ENCODE results near the gene PCDHGB7.
A peak's percentile ranks its signal among the peaks of the same experiment; 100 is the strongest.
"Not testable (repeated sequence)": the region's sequence is repeated elsewhere in the genome, so short reads cannot be mapped to it uniquely, and the experiment has no call there.

Gene PCDHGB7

DNA sequence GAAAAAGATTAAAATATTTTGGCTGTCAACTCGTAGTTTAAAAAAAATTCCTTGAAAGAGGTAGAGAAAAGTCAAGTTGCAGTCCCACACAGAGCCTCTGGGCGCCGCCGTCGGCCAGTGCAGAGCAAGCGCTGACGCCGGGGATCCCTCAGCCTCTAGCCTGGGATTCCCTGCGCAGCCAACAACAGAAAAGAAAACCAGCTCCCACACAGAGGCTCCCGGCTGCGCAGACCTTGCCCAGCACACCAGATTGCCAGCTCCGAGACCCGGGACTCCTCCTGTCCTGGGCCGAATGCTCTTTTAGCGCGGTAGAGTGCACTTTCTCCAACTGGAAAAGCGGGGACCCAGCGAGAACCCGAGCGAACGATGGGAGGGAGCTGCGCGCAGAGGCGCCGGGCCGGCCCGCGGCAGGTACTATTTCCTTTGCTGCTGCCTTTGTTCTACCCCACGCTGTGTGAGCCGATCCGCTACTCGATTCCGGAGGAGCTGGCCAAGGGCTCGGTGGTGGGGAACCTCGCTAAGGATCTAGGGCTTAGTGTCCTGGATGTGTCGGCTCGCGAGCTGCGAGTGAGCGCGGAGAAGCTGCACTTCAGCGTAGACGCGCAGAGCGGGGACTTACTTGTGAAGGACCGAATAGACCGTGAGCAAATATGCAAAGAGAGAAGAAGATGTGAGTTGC lies at the start of gene PCDHGB7:
TSS of gene PCDHGB7 (plus strand) at position 184 of the 679 bp plus-strand sequence. CDS start at position 367, 183 bp downstream.
- peak; percentile 49 to 50 for DNase-seq

DNA sequence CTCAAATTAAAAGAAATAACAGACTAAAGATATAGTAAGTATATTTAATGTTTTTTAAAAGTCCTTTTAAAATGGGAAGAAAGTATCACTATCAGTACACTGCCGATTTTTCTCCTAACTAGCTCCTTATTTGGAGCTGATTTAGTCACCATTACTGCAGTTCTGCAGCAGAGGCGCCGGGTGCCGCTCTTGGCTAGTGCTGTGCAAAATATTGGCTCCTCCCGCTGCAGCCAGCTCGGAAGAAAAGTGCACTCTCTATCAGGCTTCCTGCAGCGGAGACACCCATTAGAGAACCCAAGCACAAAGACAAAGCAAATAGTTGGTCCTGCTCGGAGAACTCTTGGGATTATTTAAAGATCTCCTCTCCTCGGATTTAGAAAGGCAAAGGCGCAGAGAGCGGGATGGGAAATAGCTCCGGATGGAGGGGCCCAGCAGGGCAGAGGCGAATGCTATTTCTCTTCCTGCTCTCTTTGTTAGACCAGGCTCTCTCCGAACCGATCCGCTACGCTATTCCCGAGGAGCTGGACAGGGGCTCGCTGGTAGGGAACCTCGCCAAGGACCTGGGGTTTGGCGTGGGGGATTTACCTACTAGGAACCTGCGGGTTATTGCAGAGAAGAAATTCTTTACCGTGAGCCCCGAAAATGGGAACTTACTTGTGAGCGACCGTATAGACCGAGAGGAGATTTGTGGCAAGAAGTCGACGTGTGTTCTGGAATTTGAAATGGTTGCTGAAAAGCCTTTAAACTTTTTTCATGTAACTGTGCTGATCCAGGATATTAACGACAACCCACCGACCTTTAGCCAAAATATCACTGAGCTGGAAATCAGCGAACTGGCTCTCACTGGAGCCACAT lies 47.3 kb upstream of the PCDHGB7 start, which contains the start of gene PCDHGB3:
TSS of gene PCDHGB3 (plus strand) at position 249 of the 855 bp plus-strand sequence. CDS start at position 402, 153 bp downstream.
- no peak for DNase-seq

DNA sequence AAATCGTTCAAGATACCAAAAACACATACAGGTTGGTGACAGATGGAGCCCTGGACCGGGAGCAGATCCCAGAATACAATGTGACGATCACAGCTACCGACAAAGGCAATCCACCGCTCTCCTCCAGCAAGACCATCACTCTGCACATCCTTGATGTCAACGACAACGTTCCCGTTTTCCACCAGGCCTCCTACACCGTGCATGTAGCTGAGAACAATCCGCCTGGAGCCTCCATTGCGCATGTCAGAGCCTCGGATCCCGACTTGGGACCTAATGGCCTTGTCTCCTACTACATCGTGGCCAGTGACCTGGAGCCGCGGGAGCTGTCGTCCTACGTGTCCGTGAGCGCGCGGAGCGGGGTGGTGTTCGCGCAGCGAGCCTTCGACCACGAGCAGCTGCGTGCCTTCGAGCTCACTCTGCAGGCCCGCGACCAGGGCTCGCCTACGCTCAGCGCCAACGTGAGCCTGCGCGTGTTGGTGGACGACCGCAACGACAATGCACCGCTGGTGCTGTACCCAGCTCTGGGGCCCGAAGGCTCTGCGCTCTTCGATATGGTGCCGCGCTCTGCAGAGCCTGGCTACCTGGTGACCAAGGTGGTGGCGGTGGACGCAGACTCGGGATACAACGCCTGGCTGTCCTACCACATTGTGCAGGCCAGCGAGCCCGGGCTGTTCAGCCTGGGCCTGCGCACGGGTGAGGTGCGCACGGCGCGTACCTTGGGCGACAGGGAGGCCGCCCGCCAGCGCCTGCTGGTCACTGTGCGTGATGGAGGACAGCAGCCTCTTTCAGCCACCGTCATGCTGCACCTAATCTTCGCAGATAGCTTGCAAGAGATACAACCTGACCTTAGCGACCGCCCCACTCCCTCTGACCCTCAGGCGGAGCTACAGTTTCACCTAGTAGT lies 45.7 kb upstream of the PCDHGB7 start:
- DNase-seq = no peak

DNA sequence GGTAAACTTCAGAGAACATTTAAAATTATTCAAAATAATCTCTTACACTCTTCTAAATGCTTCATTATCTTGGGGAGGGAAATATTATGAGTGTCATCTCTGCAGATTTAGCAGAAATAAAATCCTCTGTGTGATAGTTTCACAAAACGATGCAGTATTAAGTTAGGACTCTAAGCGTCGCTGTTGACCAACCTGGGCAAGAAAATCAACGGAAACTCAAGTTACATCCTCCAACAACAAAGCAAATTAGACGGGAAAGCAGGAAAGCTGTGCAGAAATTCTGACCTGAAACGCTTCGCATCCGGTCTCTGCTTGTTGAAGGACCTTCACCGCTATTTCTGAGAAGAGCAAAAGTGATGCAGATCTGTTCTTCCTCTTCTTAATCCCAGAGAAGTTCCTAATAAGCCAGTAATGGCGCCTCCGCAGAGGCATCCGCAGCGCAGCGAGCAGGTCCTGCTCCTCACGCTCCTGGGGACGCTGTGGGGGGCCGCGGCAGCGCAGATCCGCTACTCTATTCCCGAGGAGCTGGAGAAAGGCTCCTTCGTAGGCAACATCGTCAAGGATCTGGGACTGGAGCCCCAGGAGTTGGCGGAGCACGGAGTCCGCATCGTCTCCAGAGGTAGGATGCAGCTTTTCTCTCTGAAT lies 43.7 kb upstream of the PCDHGB7 start, which contains the start of gene PCDHGA6:
TSS of gene PCDHGA6 (plus strand) at position 219 of the 645 bp plus-strand sequence. CDS start at position 412, 193 bp downstream.
- no peak for DNase-seq

DNA sequence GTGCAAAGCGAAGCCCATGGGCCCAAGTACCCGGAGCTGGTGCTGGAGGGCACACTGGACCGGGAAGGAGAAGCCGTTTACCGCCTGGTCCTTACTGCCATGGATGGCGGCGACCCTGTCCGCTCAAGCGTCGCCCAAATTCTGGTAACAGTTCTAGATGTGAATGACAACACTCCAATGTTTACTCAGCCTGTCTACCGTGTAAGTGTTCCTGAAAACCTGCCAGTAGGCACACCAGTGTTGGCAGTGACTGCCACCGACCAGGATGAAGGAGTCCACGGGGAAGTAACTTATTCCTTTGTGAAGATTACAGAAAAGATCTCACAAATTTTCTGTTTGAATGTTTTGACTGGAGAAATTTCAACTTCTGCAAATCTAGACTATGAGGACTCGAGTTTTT lies 42.9 kb upstream of the PCDHGB7 start:
- DNase-seq = no peak

DNA sequence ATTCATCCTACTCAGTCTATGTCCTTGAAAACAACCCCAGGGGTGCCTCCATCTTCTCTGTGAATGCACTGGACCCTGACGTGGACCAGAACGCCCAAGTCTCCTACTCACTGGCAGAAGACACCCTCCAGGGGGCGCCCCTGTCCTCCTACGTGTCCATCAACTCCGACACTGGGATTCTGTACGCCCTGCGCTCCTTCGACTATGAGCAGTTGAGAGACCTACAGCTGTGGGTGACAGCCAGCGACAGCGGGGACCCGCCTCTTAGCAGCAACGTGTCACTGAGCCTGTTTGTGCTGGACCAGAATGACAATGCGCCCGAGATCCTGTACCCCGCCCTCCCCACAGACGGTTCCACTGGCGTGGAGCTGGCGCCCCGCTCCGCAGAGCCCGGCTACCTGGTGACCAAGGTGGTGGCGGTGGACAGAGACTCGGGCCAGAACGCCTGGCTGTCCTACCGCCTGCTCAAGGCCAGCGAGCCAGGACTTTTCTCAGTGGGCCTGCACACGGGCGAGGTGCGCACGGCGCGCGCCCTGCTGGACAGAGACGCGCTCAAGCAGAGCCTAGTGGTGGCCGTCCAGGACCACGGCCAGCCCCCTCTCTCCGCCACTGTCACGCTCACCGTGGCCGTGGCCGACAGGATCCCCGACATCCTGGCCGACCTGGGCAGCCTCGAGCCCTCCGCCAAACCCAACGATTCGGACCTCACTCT lies 41.9 kb upstream of the PCDHGB7 start:
- DNase-seq = not testable (repeated sequence)

DNA sequence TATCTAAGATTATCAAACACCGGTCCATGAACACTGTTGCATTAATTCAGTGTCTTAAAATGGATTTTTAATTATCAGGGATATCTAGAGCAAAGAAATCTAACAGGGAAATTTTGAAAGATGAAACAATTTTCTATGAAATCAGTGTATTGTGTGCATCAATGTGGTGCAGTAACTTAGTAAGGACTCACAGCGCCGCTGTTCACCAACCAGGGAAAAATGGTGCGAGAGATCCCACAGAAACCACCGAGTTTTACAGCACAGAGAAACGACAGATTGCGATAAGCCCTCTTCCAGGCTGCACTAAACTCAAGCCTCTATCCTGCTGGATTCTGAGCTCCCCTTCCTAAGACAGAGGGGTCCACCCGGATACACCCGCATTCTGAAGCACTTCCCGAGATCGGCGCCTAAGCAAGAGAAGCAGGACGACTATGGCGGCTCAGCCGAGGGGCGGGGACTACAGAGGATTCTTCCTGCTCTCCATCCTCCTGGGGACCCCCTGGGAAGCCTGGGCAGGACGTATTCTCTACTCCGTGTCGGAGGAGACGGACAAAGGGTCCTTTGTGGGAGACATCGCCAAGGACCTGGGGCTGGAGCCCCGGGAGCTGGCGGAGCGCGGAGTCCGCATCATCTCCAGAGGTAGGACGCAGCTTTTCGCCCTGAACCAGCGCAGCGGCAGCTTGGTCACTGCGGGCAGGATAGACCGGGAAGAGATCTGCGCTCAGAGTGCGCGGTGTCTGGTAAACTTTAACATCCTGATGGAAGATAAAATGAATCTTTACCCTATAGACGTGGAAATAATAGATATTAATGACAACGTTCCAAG lies 34.8 kb upstream of the PCDHGB7 start, which contains the start of gene PCDHGA7:
TSS of gene PCDHGA7 (plus strand) at position 274 of the 826 bp plus-strand sequence. CDS start at position 432, 158 bp downstream.
- no peak for DNase-seq

DNA sequence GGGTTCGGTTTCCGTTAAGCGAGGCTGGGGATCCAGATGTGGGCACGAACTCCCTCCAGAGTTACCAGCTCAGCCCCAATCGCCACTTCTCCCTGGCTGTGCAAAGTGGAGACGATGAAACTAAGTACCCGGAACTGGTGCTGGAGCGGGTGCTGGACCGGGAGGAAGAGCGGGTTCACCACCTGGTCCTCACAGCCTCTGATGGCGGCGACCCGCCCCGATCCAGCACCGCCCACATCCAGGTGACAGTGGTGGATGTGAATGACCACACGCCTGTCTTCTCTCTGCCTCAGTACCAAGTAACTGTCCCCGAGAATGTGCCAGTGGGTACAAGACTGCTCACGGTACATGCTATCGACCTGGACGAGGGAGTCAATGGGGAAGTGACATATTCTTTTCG lies 34.1 kb upstream of the PCDHGB7 start:
- DNase-seq = no peak

DNA sequence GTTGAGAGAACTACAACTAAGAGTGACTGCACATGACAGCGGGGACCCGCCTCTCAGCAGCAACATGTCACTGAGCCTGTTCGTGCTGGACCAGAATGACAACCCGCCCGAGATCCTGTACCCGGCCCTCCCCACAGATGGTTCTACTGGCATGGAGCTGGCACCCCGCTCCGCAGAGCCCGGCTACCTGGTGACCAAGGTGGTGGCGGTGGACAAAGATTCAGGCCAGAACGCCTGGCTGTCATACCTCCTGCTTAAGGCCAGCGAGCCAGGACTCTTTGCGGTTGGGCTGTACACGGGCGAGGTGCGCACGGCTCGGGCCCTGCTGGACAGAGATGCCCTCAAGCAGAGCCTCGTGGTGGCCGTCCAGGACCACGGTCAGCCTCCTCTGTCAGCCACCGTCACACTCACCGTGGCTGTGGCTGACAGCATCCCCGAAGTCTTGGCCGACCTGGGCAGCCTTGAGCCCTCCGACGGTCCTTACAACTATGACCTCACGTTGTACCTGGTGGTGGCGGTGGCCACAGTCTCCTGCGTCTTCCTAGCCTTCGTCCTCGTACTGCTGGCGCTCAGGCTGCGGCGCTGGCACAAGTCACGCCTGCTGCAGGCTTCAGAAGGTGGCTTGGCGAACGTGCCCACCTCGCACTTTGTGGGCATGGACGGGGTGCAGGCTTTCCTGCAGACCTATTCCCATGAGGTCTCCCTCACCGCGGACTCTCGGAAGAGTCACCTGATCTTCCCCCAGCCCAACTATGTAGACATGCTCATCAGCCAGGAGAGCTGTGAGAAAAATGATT lies 32.8 kb upstream of the PCDHGB7 start:
- no peak for DNase-seq

DNA sequence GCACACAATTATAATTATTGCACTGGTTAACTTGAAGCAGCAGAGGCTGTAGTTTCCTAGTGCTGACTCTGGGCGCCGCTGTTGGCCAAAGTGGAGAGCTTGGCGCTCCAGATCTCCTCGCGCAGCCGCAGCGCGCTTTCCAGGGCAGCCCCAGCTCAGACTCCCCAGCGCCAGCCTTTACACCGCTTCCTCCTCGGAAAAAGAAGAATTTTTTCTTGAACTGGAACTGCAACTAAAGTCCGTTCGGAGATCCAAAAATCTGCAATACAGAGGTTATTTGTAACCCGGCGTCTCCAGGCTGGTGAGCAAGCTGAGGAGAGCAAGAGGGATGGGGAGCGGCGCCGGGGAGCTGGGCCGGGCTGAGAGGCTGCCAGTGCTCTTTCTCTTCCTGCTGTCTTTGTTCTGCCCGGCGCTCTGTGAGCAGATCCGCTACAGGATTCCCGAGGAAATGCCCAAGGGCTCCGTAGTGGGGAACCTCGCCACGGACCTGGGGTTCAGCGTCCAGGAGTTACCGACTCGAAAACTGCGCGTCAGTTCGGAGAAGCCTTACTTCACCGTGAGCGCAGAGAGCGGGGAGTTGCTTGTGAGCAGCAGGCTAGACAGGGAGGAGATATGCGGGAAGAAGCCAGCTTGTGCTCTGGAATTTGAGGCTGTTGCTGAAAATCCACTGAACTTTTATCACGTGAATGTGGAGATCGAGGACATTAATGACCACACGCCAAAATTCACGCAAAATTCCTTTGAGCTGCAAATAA lies 29.7 kb upstream of the PCDHGB7 start, which contains the start of gene PCDHGB4:
TSS of gene PCDHGB4 (plus strand) at position 142 of the 755 bp plus-strand sequence. CDS start at position 329, 187 bp downstream.
- DNase-seq = not testable (repeated sequence)

DNA sequence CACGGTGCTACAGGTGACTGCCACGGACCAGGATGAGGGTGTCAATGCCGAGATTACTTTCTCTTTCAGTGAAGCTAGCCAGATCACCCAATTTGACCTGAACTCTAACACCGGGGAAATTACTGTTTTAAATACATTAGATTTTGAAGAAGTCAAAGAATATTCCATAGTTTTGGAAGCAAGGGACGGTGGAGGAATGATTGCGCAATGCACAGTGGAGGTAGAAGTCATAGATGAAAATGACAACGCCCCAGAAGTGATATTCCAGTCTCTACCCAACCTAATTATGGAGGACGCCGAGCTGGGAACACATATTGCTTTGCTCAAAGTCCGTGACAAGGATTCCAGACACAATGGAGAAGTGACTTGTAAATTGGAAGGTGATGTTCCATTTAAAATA lies 28.8 kb upstream of the PCDHGB7 start:
- no peak for DNase-seq

DNA sequence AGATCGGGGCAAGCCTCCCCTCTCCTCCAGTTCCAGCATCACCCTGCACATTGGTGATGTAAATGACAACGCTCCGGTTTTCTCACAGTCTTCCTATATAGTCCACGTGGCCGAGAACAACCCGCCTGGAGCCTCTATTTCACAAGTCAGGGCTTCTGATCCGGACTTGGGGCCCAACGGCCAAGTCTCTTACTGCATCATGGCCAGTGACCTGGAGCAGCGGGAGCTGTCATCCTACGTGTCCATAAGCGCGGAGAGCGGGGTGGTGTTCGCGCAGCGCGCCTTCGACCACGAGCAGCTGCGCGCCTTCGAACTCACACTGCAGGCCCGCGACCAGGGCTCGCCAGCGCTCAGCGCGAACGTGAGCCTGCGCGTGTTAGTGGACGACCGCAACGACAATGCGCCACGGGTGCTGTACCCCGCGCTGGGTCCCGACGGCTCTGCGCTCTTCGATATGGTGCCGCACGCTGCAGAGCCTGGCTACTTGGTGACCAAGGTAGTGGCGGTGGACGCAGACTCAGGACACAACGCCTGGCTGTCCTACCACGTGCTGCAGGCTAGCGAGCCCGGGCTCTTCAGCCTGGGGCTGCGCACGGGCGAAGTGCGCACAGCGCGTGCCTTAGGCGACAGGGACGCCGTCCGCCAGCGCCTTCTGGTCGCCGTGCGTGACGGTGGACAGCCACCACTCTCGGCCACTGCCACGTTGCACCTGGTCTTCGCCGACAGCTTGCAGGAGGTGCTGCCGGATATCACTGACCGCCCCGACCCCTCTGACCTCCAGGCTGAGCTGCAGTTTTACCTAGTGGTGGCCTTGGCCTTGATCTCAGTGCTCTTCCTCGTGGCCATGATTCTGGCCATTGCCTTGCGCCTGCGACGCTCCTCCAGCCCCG lies 28.1 kb upstream of the PCDHGB7 start:
- no peak for DNase-seq

DNA sequence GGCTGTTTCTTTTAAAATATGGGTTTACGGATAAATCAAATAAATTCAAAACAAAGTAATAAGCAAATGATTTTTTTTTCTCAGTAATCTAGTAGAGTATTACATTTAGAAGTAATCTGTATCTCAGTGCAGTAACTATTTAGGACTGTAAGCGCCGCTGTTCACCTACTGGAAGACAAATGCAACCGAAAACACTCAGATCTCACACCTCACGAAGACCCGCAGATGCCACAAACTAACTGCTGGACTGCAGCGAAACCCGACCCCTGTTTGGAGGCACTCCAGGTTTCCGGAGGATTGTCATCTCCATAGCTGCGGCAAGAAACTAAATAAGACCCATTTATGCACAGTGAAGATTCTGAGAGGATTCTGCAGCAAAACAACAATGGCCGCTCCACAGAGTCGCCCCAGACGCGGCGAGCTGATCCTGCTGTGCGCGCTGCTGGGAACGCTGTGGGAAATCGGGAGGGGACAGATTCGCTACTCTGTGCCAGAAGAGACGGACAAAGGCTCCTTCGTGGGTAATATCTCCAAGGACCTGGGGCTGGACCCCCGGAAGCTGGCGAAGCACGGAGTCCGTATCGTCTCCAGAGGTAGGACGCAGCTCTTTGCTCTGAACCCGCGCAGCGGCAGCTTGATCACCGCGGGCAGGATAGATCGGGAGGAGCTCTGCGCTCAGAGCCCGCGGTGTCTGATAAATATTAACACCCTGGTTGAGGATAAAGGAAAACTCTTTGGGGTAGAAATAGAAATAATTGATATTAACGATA lies 24.9 kb upstream of the PCDHGB7 start, which contains the start of gene PCDHGA8:
TSS of gene PCDHGA8 (plus strand) at position 205 of the 770 bp plus-strand sequence. CDS start at position 386, 181 bp downstream.
- DNase-seq = no peak

DNA sequence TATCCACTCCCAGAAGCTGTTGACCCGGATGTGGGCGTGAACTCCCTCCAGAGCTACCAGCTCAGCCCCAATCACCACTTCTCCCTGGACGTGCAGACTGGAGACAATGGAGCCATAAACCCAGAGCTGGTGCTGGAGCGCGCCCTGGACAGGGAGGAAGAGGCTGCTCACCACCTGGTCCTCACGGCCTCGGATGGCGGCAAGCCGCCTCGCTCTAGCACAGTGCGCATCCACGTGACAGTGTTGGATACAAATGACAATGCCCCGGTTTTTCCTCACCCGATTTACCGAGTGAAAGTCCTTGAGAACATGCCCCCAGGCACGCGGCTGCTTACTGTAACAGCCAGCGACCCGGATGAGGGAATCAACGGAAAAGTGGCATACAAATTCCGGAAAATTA lies 24.2 kb upstream of the PCDHGB7 start:
- DNase-seq = no peak

DNA sequence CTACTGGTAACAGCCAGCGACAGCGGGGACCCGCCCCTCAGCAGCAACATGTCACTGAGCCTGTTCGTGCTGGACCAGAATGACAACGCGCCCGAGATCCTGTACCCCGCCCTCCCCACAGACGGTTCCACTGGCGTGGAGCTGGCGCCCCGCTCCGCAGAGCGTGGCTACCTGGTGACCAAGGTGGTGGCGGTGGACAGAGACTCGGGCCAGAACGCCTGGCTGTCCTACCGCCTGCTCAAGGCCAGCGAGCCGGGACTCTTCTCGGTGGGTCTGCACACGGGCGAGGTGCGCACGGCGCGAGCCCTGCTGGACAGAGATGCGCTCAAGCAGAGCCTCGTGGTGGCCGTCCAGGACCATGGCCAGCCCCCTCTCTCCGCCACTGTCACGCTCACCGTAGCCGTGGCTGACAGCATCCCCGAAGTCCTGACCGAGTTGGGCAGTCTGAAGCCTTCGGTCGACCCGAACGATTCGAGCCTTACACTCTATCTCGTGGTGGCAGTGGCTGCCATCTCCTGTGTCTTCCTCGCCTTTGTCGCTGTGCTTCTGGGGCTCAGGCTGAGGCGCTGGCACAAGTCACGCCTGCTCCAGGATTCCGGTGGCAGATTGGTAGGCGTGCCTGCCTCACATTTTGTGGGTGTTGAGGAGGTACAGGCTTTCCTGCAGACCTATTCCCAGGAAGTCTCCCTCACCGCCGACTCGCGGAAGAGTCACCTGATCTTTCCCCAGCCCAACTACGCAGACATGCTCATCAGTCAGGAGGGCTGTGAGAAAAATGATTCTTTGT lies 22.9 kb upstream of the PCDHGB7 start:
- not testable (repeated sequence) for DNase-seq

Data from stimulated activated CD4-positive, alpha-beta T cell treated with anti-CD3 and anti-CD28 coated beads, Interleukin-2, amount 100 ng/mL, for 48 hours (primary cell).